GM19238 (cell line): ENCODE results near the gene FAM237B.

ENCODE experiments used
- DNase-seq: peaks from one replicate; pipeline ENCODE4 v3.0.0; 2011; ENCODE audit warnings: low spot score; ENCODE audit not compliant: insufficient read length

FAM237B gene

GRCh38 chr7:90298145-90299038, 22.7 kb downstream of the FAM237B start:
- DNase-seq: no peak

GRCh38 chr7:90290244-90291113, 30.6 kb downstream of the FAM237B start:
- no peak for DNase-seq

GRCh38 chr7:90288154-90288553, 33.0 kb downstream of the FAM237B start:
- DNase-seq: no peak

- no peak for DNase-seq
These were observed 44.9 kb downstream of the FAM237B start for GRCh38 chr7:90276033-90276728.

GRCh38 chr7:90274161-90274560, 46.9 kb downstream of the FAM237B start:
- no peak for DNase-seq

GRCh38 chr7:90272242-90272641, 48.9 kb downstream of the FAM237B start:
- no peak for DNase-seq

- no peak for DNase-seq
These were observed 49.4 kb downstream of the FAM237B start for GRCh38 chr7:90271753-90272152.

GRCh38 chr7:90270431-90271178, 50.5 kb downstream of the FAM237B start:
- DNase-seq: no peak

GRCh38 chr7:90269163-90269562, 51.9 kb downstream of the FAM237B start:
- DNase-seq: no peak

- DNase-seq: no peak
These were observed 53.7 kb downstream of the FAM237B start for GRCh38 chr7:90267263-90267858.

GRCh38 chr7:90266808-90267207, 54.3 kb downstream of the FAM237B start:
- no peak for DNase-seq
